Coronary artery (tissue), 2 donors: ENCODE results near the gene SLFN11.
A peak's percentile ranks its signal among the peaks of the same experiment; 100 is the strongest.
"Not testable (repeated sequence)": the region's sequence is repeated elsewhere in the genome, so short reads cannot be mapped to it uniquely, and the experiment has no call there.

ENCODE experiments used
- DNase-seq: peaks from one replicate; pipeline ENCODE4 v3.0.0-alpha.2; 2017; ENCODE audit warnings: low spot score
- H3K27ac ChIP-seq, 2 donors: fragments of 200-600 bp; sonication (generic); one replicate each; pipeline ENCODE4 v1.5.1; 2016 to 2019
- H3K4me3 ChIP-seq: fragments of 200-600 bp; sonication (generic); 2 replicates; pipeline ENCODE4 v1.5.1; 2016; ENCODE audit warnings: mild to moderate bottlenecking, moderate library complexity
- TF ChIP-seq, protein P1 (sequence below): fragments of 200-600 bp; sonication (generic); IDR thresholded peaks from one replicate; pipeline ENCODE4 v1.5.1; 2019; ENCODE audit warnings: antibody characterized with exemption

The SLFN11 gene

DNA sequence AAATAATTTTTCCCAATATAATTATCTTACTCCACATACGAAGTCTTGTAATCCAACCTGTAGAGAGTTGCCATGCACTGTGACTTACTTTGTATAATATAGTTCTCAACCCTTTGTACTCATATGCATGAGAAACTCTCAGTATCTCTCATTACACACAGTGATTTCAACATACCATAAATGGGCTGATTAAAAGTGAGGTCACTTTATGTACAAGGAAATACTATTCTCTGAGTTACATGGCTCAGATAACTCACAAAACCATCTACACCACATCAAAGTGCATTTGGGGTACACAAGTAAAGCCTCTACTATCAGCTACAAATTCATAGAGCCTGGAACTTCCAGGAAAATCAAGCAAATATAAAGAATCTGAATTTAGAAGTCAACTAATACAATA lies 30.9 kb upstream of the SLFN11 start:
- H3K27ac ChIP-seq = no peak overlapping the region
- TF ChIP-seq, protein P1, sequence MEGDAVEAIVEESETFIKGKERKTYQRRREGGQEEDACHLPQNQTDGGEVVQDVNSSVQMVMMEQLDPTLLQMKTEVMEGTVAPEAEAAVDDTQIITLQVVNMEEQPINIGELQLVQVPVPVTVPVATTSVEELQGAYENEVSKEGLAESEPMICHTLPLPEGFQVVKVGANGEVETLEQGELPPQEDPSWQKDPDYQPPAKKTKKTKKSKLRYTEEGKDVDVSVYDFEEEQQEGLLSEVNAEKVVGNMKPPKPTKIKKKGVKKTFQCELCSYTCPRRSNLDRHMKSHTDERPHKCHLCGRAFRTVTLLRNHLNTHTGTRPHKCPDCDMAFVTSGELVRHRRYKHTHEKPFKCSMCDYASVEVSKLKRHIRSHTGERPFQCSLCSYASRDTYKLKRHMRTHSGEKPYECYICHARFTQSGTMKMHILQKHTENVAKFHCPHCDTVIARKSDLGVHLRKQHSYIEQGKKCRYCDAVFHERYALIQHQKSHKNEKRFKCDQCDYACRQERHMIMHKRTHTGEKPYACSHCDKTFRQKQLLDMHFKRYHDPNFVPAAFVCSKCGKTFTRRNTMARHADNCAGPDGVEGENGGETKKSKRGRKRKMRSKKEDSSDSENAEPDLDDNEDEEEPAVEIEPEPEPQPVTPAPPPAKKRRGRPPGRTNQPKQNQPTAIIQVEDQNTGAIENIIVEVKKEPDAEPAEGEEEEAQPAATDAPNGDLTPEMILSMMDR = no peak
- no peak for DNase-seq
- no peak overlapping the region for H3K4me3 ChIP-seq

GRCh38 chr17:35393783-35394182 lies 20.4 kb upstream of the SLFN11 start:
- not testable (repeated sequence) for H3K27ac ChIP-seq, DNase-seq, H3K4me3 ChIP-seq

GRCh38 chr17:35390663-35391062 lies 17.2 kb upstream of the SLFN11 start:
- DNase-seq = no peak
- TF ChIP-seq, protein P1 = no peak
- Histone ChIP-seq H3K27ac (no peak overlapping the region), H3K4me3 (no peak overlapping the region)

DNA sequence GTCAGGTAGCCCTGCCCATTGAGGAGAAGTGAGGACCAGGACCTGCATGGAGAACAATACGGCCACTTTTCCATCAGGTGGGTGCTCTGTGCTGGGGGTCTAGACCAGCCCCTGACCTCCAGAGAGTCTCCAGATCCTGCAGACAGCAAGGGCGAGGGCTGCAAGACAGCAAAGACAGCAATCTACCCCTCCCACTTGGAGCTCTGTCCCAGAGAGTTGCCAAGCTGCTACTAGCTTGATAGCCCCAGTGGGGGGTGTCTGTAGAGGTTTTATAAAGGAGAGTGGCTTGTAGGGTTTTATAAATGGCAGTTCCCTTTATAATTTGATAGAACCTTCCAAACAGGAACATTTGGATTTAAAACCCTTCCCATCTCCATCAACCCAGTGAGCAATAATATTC lies 16.7 kb upstream of the SLFN11 start:
- no peak overlapping the region for H3K4me3 ChIP-seq
- TF ChIP-seq, protein P1 = no peak
- H3K27ac ChIP-seq = no peak overlapping the region
- DNase-seq = no peak

- Histone ChIP-seq H3K27ac (no peak overlapping the region), H3K4me3 (no peak overlapping the region)
- DNase-seq = no peak
- TF ChIP-seq, protein P1 = no peak
These were observed 14.1 kb upstream of the SLFN11 start for GRCh38 chr17:35387496-35387895.

GRCh38 chr17:35377706-35378105 lies 4.3 kb upstream of the SLFN11 start:
- H3K27ac ChIP-seq = peak overlapping the region in 1 of 2 donors; percentile 10
- no peak overlapping the region for H3K4me3 ChIP-seq
- no peak for DNase-seq
- TF ChIP-seq, protein P1 = no peak

DNA sequence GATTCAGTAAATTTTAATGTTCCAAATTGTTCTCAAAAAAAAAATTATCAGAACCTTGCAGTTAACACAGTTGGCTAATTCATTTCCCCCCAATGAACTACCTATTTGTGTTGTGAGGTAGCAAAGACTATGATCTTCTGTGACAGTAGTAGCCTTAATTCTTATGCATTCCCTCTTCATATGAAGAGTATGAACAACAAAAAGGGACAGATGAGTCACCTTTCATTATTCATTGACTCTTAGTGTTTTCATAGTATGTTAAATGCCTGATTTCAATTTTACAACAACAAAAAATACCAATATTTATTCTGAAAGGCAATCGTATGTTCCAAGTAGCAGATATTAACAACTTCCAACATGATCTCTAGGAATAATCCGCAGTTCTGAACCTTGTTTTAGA lies 3.6 kb upstream of the SLFN11 start:
- TF ChIP-seq, protein P1 = no peak
- Histone ChIP-seq H3K27ac (peak overlapping the region in 1 of 2 donors; percentile 10), H3K4me3 (no peak overlapping the region)
- DNase-seq = no peak

- Histone ChIP-seq H3K27ac (peak overlapping the region in 1 of 2 donors; percentile 60), H3K4me3 (no peak overlapping the region)
- TF ChIP-seq, protein P1 = no peak
- DNase-seq = no peak
These were observed 2.8 kb upstream of the SLFN11 start for GRCh38 chr17:35376245-35376644.
